ENCODE data around the gene PPP1R15B. TPM values are rescaled to one million over a fixed set of nuclear protein-coding genes. Genes with fewer than 3 reads are reported as not detected.
"Not testable (repeated sequence)": the region's sequence is repeated elsewhere in the genome, so short reads cannot be mapped to it uniquely, and the experiment has no call there.

The PPP1R15B gene
- total and polyA plus RNA-seq, 2 donors (not counting 1 experiment from before 2014, with no cell fraction given), result 65.7 to 137 TPM

DNA sequence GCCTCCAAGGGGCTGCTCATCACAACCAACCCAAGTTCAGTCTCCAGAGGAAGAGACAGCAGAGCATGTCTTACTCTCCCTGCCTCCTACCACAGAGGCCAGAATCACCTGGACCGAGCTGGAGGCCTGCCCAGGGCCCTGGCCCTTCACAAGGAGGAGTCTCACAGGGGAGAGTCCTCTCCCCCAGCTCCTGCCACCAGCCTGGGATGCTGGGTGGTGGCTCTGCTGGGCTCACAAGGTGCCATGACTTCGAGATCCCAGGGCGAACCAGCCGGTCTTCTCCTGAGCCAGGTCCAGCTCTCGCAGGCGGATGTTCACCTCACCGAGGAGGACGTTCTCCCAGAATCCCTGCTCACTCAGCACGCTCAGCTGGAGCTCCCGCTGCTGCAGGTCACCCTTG, 13.0 kb upstream of the PPP1R15B start:
- Histone ChIP-seq H2AFZ (ENCODE audit: insufficient read depth, low read depth, low read length, poor library complexity, severe bottlenecking) (no peak overlapping the region), H3K4me1 (ENCODE audit: control insufficient read depth in 2 of 2, insufficient read depth in 2 of 2, low read length in 2 of 2) (no peaks in the 10 kb centered on the region), H3K4me2 (replicated peaks; ENCODE audit: low read depth, low read length, poor library complexity, severe bottlenecking) (no peak overlapping the region), H3K79me2 (ENCODE audit: control insufficient read depth, insufficient read depth, low read length) (peaks cover 9% of the 10 kb centered on the region), H3K36me3 (replicated peaks in 1 of 2; ENCODE audit: control extremely low read depth in 1 of 2, control insufficient read depth in 1 of 2, extremely low read depth in 1 of 2, insufficient read depth in 2 of 2, low read length in 1 of 2) (peaks cover 0 to 75% of the 10 kb centered on the region in 2 experiments), H3K4me3 (ENCODE audit: control extremely low read depth in 1 of 5, extremely low read depth in 1 of 5, insufficient read depth in 1 of 5, low read depth in 2 of 5, low read length in 4 of 5) (no peak overlapping the region), H4K20me1 (ENCODE audit: control insufficient read depth, insufficient read depth, low read length, poor library complexity, severe bottlenecking) (no peaks in the 10 kb centered on the region), H3K9me3 (ENCODE audit: control extremely low read depth in 1 of 3, control insufficient read depth in 2 of 3, insufficient read depth in 1 of 3, low read length in 2 of 3) (no peaks in the 10 kb centered on the region), H3K9ac (ENCODE audit: low read length) (no peak overlapping the region), H3K27ac (ENCODE audit: low read length in 2 of 2) (no peak overlapping the region), H3K27me3 (replicated peaks in 1 of 4; ENCODE audit: control extremely low read depth in 1 of 4, control insufficient read depth in 3 of 4, insufficient read depth in 4 of 4, low read length in 3 of 4) (no peaks in the 10 kb centered on the region)
- Mint-ChIP-seq H3K27ac (no peak overlapping the region), H3K4me3 (no peak overlapping the region), H3K4me1 (peaks cover 6% of the 10 kb centered on the region), H3K9me3 (ENCODE audit: insufficient read depth) (no peaks in the 10 kb centered on the region), H3K27me3 (no peaks in the 10 kb centered on the region)
- ChIA-PET CTCF (interaction anchor here (4.1 to 43.9 kb wide), 3 partner anchors 7 to 76 kb away, joined by 23 to 1884 read pairs (median 249); partner anchors contain the start of gene PIK3C2B), POLR2A (no interaction called here)
- ATAC-seq (ENCODE audit: low read depth) (no peak), DNase-seq (no peak)
- TF ChIP-seq, protein P1, sequence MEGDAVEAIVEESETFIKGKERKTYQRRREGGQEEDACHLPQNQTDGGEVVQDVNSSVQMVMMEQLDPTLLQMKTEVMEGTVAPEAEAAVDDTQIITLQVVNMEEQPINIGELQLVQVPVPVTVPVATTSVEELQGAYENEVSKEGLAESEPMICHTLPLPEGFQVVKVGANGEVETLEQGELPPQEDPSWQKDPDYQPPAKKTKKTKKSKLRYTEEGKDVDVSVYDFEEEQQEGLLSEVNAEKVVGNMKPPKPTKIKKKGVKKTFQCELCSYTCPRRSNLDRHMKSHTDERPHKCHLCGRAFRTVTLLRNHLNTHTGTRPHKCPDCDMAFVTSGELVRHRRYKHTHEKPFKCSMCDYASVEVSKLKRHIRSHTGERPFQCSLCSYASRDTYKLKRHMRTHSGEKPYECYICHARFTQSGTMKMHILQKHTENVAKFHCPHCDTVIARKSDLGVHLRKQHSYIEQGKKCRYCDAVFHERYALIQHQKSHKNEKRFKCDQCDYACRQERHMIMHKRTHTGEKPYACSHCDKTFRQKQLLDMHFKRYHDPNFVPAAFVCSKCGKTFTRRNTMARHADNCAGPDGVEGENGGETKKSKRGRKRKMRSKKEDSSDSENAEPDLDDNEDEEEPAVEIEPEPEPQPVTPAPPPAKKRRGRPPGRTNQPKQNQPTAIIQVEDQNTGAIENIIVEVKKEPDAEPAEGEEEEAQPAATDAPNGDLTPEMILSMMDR (IDR thresholded peaks at IDR 0.05), result no peak
- TF ChIP-seq EZH2 (IDR thresholded peaks at IDR 0.05; ENCODE audit: borderline replicate concordance, insufficient read depth, low read depth, low read length, poor library complexity, severe bottlenecking), result no peak
- intact Hi-C loops (cut with micrococcal nuclease), result no loop called here
- 92% methylated on average over 5 of the region's 10 CpGs for WGBS (ENCODE audit: insufficient coverage)

DNA sequence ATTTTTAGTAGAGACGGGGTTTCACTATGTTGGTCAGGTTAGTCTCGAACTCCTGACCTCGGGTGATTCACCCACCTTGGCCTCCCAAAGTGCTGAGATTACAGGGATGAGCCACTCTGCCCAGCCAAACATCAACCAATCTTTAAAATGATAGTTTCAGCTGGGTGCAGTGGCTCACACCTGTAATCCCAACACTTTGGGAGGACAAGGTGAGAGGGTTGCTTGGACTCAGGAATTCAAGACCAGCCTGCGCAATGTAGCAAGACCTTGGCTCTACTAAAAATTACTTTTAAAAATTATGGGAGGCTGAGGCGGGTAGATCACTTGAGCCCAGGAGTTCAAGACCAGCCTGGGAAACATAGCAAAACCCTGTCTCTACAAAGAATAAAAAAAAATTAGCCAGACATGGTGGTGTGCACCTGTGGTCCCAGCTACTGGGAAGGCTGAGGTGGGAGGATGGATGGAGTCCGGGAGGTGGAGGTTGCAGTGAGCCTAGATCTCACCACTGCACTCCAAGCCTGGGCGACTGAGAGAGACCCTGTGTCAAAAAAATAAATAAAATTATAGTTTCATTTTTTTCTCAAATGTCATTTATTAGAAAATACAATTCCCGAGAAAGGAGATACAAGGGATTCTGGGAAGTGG, 10.6 kb upstream of the PPP1R15B start:
- H3K9me3 Mint-ChIP-seq (ENCODE audit: insufficient read depth); ATAC-seq (ENCODE audit: low read depth); H3K4me3 Mint-ChIP-seq; H3K9me3 ChIP-seq (ENCODE audit: control extremely low read depth in 1 of 3, control insufficient read depth in 2 of 3, insufficient read depth in 1 of 3, low read length in 2 of 3); H3K4me2 ChIP-seq (replicated peaks; ENCODE audit: low read depth, low read length, poor library complexity, severe bottlenecking); H3K4me3 ChIP-seq (ENCODE audit: control extremely low read depth in 1 of 5, extremely low read depth in 1 of 5, insufficient read depth in 1 of 5, low read depth in 2 of 5, low read length in 4 of 5); H3K27me3 Mint-ChIP-seq; H3K79me2 ChIP-seq (ENCODE audit: control insufficient read depth, insufficient read depth, low read length); H3K27ac ChIP-seq (ENCODE audit: low read length in 2 of 2); POLR2A ChIA-PET; H3K27me3 ChIP-seq (replicated peaks in 1 of 4; ENCODE audit: control extremely low read depth in 1 of 4, control insufficient read depth in 3 of 4, insufficient read depth in 4 of 4, low read length in 3 of 4); H2AFZ ChIP-seq (ENCODE audit: insufficient read depth, low read depth, low read length, poor library complexity, severe bottlenecking); H3K27ac Mint-ChIP-seq; DNase-seq; H3K9ac ChIP-seq (ENCODE audit: low read length); intact Hi-C loops (cut with micrococcal nuclease); H4K20me1 ChIP-seq (ENCODE audit: control insufficient read depth, insufficient read depth, low read length, poor library complexity, severe bottlenecking): not testable (repeated sequence)
- WGBS (ENCODE audit: insufficient coverage), result no CpG with 5 or more reads among the region's 8 CpGs
- peaks cover 28% of the 10 kb centered on the region for H3K4me1 Mint-ChIP-seq
- Histone ChIP-seq H3K36me3 (replicated peaks in 1 of 2; ENCODE audit: control extremely low read depth in 1 of 2, control insufficient read depth in 1 of 2, extremely low read depth in 1 of 2, insufficient read depth in 2 of 2, low read length in 1 of 2) (peaks cover 0 to 51% of the 10 kb centered on the region in 2 experiments), H3K4me1 (ENCODE audit: control insufficient read depth in 2 of 2, insufficient read depth in 2 of 2, low read length in 2 of 2) (peaks cover 20 to 22% of the 10 kb centered on the region in 2 donors)
- CTCF ChIA-PET, result interaction anchor here (1.1 to 4.1 kb wide), 3 partner anchors 10 to 26 kb away, joined by 4 to 23 read pairs (median 4); no protein-coding TSS in a partner anchor
